ENCODE data around the gene ZNF878. TPM values are rescaled to one million over a fixed set of nuclear protein-coding genes. Genes with fewer than 3 reads are reported as not detected.

Gene ZNF878
- total RNA-seq (not detected), polyA plus RNA-seq (not detected)

GRCh38 chr19:12052497-12053169 lies at the start of gene ZNF878:
Gene ZNF878 (minus strand): TSS chr19:12052961. CDS start chr19:12052801, 160 bp downstream.
- intact Hi-C loops (cut with micrococcal nuclease), result no loop called here
- H3K9me3 Mint-ChIP-seq, result peaks cover 2 to 17% (median 5%) of the 10 kb centered on the region in 8 donors
- H3K4me1 ChIP-seq (ENCODE audit: insufficient read depth, low read length), result peaks cover 13% of the 10 kb centered on the region
- H3K27me3 Mint-ChIP-seq, result peaks cover 11 to 19% of the 10 kb centered on the region in 2 donors
- no peaks in the 10 kb centered on the region for H3K36me3 ChIP-seq (ENCODE audit: insufficient read depth, low read length)
- H3K27ac Mint-ChIP-seq, result peak within 1 kb of the TSS in 3 of 7 donors; percentile 9 to 88 (median 66)
- peaks cover 0 to 4% of the 10 kb centered on the region in 2 donors for H3K36me3 Mint-ChIP-seq
- H3K27ac ChIP-seq (ENCODE audit: low read depth, low read length), result no peak within 1 kb of the TSS
- peaks cover 8 to 13% (median 11%) of the 10 kb centered on the region in 4 donors for H3K4me1 Mint-ChIP-seq
- no peaks in the 10 kb centered on the region for H3K9me3 ChIP-seq (ENCODE audit: control insufficient read depth in 1 of 2, low read length in 2 of 2)
- CTCF ChIA-PET (ENCODE audit: partially characterized antibody), result interaction anchor here (0.7 to 1.4 kb wide), 3 partner anchors 10 to 129 kb away, joined by 3 to 4 read pairs (median 3); no protein-coding TSS in a partner anchor
- no peaks in the 10 kb centered on the region for H3K27me3 ChIP-seq (ENCODE audit: insufficient read depth, low read length)
- H3K4me3 ChIP-seq (ENCODE audit: low read length in 2 of 2), result peak within 1 kb of the TSS; percentile 30 to 55
- peak within 1 kb of the TSS; percentile 82 to 90 (median 87) for H3K4me3 Mint-ChIP-seq
- POLR2A ChIA-PET (ENCODE audit: partially characterized antibody), result interaction anchor here (0.7 to 1.5 kb wide), 3 partner anchors 54 to 255 kb away, joined by 3 to 4 read pairs (median 3); no protein-coding TSS in a partner anchor
- peak in 3 of 5 donors; percentile 13 to 23 (median 15) for DNase-seq

DNA sequence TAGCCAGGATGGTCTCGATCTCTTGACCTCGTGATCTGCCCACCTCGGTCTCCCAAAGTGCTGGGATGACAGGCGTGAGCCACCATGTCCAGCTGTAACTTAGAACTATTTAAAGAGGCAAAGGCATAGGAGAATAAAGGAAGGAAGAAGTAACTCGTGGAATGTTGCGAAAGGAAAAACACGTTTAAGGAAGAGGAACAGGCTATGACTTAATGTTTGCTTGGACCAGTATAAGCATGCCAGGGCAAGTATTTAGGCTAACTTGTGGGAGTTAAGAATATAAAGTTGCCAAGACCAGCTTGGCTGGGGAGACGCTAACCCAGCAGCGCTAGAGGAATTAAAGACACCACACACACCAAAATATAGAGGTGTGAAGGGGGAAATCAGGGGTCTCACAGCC lies 45.3 kb upstream of the ZNF878 start:
- H3K27me3 ChIP-seq (ENCODE audit: insufficient read depth, low read length), result no peaks in the 10 kb centered on the region
- H3K36me3 Mint-ChIP-seq, result no peaks in the 10 kb centered on the region
- no peaks in the 10 kb centered on the region for H3K36me3 ChIP-seq (ENCODE audit: insufficient read depth, low read length)
- H3K4me3 ChIP-seq (ENCODE audit: low read length in 2 of 2), result no peak overlapping the region
- peaks cover 0 to 3% (median 2%) of the 10 kb centered on the region in 4 donors for H3K4me1 Mint-ChIP-seq
- H3K4me1 ChIP-seq (ENCODE audit: insufficient read depth, low read length), result peaks cover 2% of the 10 kb centered on the region
- CTCF ChIA-PET (ENCODE audit: partially characterized antibody), result interaction anchor here (0.6 kb wide), 1 partner anchor 273 kb away, joined by 4 read pairs; no protein-coding TSS in a partner anchor
- peaks cover 0 to 22% (median 10%) of the 10 kb centered on the region in 8 donors for H3K9me3 Mint-ChIP-seq
- peaks cover 4 to 10% of the 10 kb centered on the region in 2 donors for H3K27me3 Mint-ChIP-seq
- H3K27ac ChIP-seq (ENCODE audit: low read depth, low read length), result no peak overlapping the region
- H3K27ac Mint-ChIP-seq, result no peak overlapping the region
- POLR2A ChIA-PET (ENCODE audit: partially characterized antibody), result no interaction called here
- H3K9me3 ChIP-seq (ENCODE audit: control insufficient read depth in 1 of 2, low read length in 2 of 2), result no peaks in the 10 kb centered on the region
- H3K4me3 Mint-ChIP-seq, result no peak overlapping the region
- intact Hi-C loops (cut with micrococcal nuclease), result no loop called here
- DNase-seq, result no peak

DNA sequence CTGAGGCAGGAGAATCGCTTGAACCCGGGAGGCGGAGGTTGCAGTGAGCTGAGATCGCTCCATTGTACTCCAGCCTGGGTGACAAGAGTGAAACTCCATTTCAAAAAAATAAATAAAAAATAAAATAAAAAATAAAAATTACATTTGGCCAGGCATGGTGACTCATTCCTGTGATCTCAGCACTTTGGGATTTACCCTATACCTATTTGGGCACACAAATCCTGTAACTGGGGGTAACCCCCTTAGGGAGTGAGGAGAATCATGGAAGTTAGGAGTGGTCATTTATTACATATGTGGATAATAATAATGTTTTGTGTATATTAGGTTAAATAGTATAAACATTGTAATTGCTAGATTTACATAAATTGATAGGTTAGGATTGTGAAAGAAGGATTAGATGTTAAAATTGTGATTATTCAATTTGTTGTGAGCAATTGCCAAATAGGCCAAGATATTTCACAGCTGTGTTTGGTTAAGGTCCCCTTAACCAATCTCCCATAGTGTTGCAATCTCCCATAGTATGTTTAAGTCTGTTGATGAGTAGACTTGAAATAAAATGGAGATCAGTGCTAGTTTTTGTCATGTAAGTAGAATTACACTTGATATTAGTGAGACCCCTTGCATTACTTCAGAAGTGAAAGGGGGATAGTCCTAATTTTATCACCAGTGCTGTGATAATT lies 42.5 kb upstream of the ZNF878 start:
- Histone ChIP-seq H3K27ac (ENCODE audit: low read depth, low read length) (no peak overlapping the region), H3K36me3 (ENCODE audit: insufficient read depth, low read length) (no peaks in the 10 kb centered on the region), H3K4me3 (ENCODE audit: low read length in 2 of 2) (no peak overlapping the region), H3K27me3 (ENCODE audit: insufficient read depth, low read length) (no peaks in the 10 kb centered on the region), H3K9me3 (ENCODE audit: control insufficient read depth in 1 of 2, low read length in 2 of 2) (no peaks in the 10 kb centered on the region), H3K4me1 (ENCODE audit: insufficient read depth, low read length) (peaks cover 6% of the 10 kb centered on the region)
- Mint-ChIP-seq H3K9me3 (peaks cover 0 to 22% (median 7%) of the 10 kb centered on the region in 8 donors), H3K27ac (no peak overlapping the region), H3K36me3 (no peaks in the 10 kb centered on the region), H3K4me1 (peaks cover 2 to 16% (median 11%) of the 10 kb centered on the region in 4 donors), H3K4me3 (no peak overlapping the region), H3K27me3 (peaks cover 10 to 22% of the 10 kb centered on the region in 2 donors)
- POLR2A ChIA-PET (ENCODE audit: partially characterized antibody), result no interaction called here
- CTCF ChIA-PET (ENCODE audit: partially characterized antibody), result no interaction called here
- intact Hi-C loops (cut with micrococcal nuclease), result no loop called here
- DNase-seq, result no peak

DNA sequence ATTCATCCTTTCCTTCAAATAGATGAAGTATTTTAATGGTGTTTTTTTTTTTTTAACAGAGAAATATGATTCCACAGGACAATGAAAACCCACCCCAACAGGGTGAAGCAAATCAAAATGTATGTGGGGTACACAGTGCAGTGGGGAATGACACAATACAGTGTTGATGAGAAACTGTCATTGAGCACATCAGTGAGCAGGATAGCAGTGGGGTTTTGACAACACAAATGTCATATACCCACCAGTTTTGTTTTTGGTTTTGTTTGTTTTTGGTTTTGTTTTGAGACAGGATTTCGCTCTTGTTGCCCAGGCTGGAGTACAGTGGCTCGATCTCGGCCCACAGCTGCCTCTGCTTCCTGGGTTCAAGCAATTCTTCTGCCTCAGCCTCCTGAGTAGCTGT lies 41.0 kb upstream of the ZNF878 start:
- Mint-ChIP-seq H3K9me3 (peaks cover 0 to 10% (median 4%) of the 10 kb centered on the region in 8 donors), H3K36me3 (no peaks in the 10 kb centered on the region), H3K27ac (no peak overlapping the region), H3K4me3 (peak overlapping the region in 1 of 8 donors; percentile 11), H3K27me3 (peaks cover 10 to 19% of the 10 kb centered on the region in 2 donors), H3K4me1 (peaks cover 2 to 16% (median 11%) of the 10 kb centered on the region in 4 donors)
- Histone ChIP-seq H3K9me3 (ENCODE audit: control insufficient read depth in 1 of 2, low read length in 2 of 2) (no peaks in the 10 kb centered on the region), H3K27me3 (ENCODE audit: insufficient read depth, low read length) (no peaks in the 10 kb centered on the region), H3K4me3 (ENCODE audit: low read length in 2 of 2) (no peak overlapping the region), H3K4me1 (ENCODE audit: insufficient read depth, low read length) (peaks cover 6% of the 10 kb centered on the region), H3K36me3 (ENCODE audit: insufficient read depth, low read length) (no peaks in the 10 kb centered on the region), H3K27ac (ENCODE audit: low read depth, low read length) (no peak overlapping the region)
- ChIA-PET CTCF (ENCODE audit: partially characterized antibody) (interaction anchor here (1.1 to 1.7 kb wide), 2 partner anchors 47 to 170 kb away, joined by 3 read pairs; no protein-coding TSS in a partner anchor), POLR2A (ENCODE audit: partially characterized antibody) (no interaction called here)
- intact Hi-C loops (cut with micrococcal nuclease), result no loop called here
- DNase-seq, result no peak

DNA sequence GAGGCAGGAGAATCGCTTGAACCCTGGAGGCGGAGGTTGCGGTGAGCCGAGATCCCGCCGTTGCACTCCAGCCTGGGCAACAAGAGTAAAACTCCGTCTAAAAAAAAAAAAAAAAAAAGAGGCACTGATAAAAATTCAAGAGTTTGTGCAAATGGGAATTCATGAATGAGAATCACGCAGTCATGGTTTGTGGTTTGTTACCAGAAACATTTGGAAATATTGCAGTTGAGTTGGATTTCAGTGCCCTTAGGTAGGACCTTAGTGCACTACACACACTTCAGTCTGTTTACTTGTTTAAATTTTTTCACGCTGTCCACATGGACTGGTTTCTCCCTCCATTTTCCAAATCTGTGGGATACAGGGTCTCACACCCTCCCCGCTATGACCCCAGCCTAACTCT lies 40.2 kb upstream of the ZNF878 start:
- peaks cover 10 to 19% of the 10 kb centered on the region in 2 donors for H3K27me3 Mint-ChIP-seq
- Histone ChIP-seq H3K36me3 (ENCODE audit: insufficient read depth, low read length) (no peaks in the 10 kb centered on the region), H3K9me3 (ENCODE audit: control insufficient read depth in 1 of 2, low read length in 2 of 2) (no peaks in the 10 kb centered on the region), H3K4me3 (ENCODE audit: low read length in 2 of 2) (peak overlapping the region in 1 of 2 donors; percentile 46), H3K4me1 (ENCODE audit: insufficient read depth, low read length) (peaks cover 6% of the 10 kb centered on the region), H3K27ac (ENCODE audit: low read depth, low read length) (no peak overlapping the region), H3K27me3 (ENCODE audit: insufficient read depth, low read length) (no peaks in the 10 kb centered on the region)
- peaks cover 2 to 16% (median 11%) of the 10 kb centered on the region in 4 donors for H3K4me1 Mint-ChIP-seq
- no peaks in the 10 kb centered on the region for H3K36me3 Mint-ChIP-seq
- intact Hi-C loops (cut with micrococcal nuclease), result no loop called here
- peaks cover 0 to 8% (median 2%) of the 10 kb centered on the region in 8 donors for H3K9me3 Mint-ChIP-seq
- no peak for DNase-seq
- H3K27ac Mint-ChIP-seq, result no peak overlapping the region
- CTCF ChIA-PET (ENCODE audit: partially characterized antibody), result interaction anchor here (1.1 to 2.8 kb wide), 3 partner anchors 12 to 169 kb away, joined by 3 to 13 read pairs (median 3); no protein-coding TSS in a partner anchor
- H3K4me3 Mint-ChIP-seq, result peak overlapping the region; percentile 60 to 82 (median 74)
- POLR2A ChIA-PET (ENCODE audit: partially characterized antibody), result interaction anchor here (1.2 kb wide), 1 partner anchor 241 kb away, joined by 4 read pairs; the partner anchor contains the start of gene ZNF563

- Histone ChIP-seq H3K4me1 (ENCODE audit: insufficient read depth, low read length) (peaks cover 6% of the 10 kb centered on the region), H3K4me3 (ENCODE audit: low read length in 2 of 2) (peak overlapping the region in 1 of 2 donors; percentile 46), H3K36me3 (ENCODE audit: insufficient read depth, low read length) (no peaks in the 10 kb centered on the region), H3K27me3 (ENCODE audit: insufficient read depth, low read length) (no peaks in the 10 kb centered on the region), H3K9me3 (ENCODE audit: control insufficient read depth in 1 of 2, low read length in 2 of 2) (no peaks in the 10 kb centered on the region), H3K27ac (ENCODE audit: low read depth, low read length) (no peak overlapping the region)
- H3K27me3 Mint-ChIP-seq, result peaks cover 10 to 19% of the 10 kb centered on the region in 2 donors
- CTCF ChIA-PET (ENCODE audit: partially characterized antibody), result interaction anchor here (1.1 to 2.8 kb wide), 6 partner anchors 10 to 168 kb away, joined by 3 to 29 read pairs (median 4); partner anchors contain the start of gene ZNF20
- peaks cover 2 to 16% (median 11%) of the 10 kb centered on the region in 4 donors for H3K4me1 Mint-ChIP-seq
- intact Hi-C loops (cut with micrococcal nuclease), result no loop called here
- H3K36me3 Mint-ChIP-seq, result no peaks in the 10 kb centered on the region
- POLR2A ChIA-PET (ENCODE audit: partially characterized antibody), result interaction anchor here (1.2 to 1.8 kb wide), 2 partner anchors 48 to 241 kb away, joined by 4 to 5 read pairs; partner anchors contain the start of genes ZNF20 and ZNF563
- H3K4me3 Mint-ChIP-seq, result peak overlapping the region; percentile 77 to 87 (median 81)
- peak in 4 of 5 donors; percentile 2 to 23 (median 12) for DNase-seq
- peak overlapping the region in 4 of 7 donors; percentile 15 to 70 (median 32) for H3K27ac Mint-ChIP-seq
- H3K9me3 Mint-ChIP-seq, result peaks cover 0 to 10% (median 2%) of the 10 kb centered on the region in 8 donors
These were observed 39.5 kb upstream of the ZNF878 start for GRCh38 chr19:12092065-12092867.
